H1 (cell line): ENCODE results near the gene SYNGR3. TPM values are rescaled to one million over a fixed set of nuclear protein-coding genes. Genes with fewer than 3 reads are reported as not detected.

Experiments used
- SUZ12 ChIP-seq: fragments of 200-600 bp; sonication (generic); IDR thresholded peaks from 2 replicates; pipeline ENCODE4 v1.6.1; 2012; ENCODE audit warnings: mild to moderate bottlenecking, inconsistent platforms, low read length, moderate library complexity, mixed read lengths
- polyA plus RNA-seq, 7 experiments: library from polyadenylated mRNA; depleted of rRNA in 3 of 7; stranded (reverse) in 5 of 7; unstranded in 2 of 7; fragments of >200 nt in 5 of 7; fragments of 200-250 nt in 2 of 7; gene quantifications; 1 replicate in 5 of 7; 2 replicates in 1 of 7; 4 replicates in 1 of 7; pipeline versions ENCODE4 v1.2.1 to v1.2.3, GENCODE V29; 2011 to 2013; ENCODE audit warnings: missing spikeins in 2 of 7, mixed read lengths in 2 of 7
- total RNA-seq: library from RNA; stranded (reverse); fragmentation: NEBNext Ultra II Directional; extraction: Animal tissue kit (Norgen Biotek cat#: 25700); gene quantifications from 2 replicates; pipeline ENCODE4 v1.2.1, GENCODE V29; 2021

Gene SYNGR3
- total and polyA plus RNA-seq, 2 of the 8 experiments (the other 6 are each of a cell fraction or from before 2014, with no cell fraction given) = 36.2 to 49.9 TPM

DNA sequence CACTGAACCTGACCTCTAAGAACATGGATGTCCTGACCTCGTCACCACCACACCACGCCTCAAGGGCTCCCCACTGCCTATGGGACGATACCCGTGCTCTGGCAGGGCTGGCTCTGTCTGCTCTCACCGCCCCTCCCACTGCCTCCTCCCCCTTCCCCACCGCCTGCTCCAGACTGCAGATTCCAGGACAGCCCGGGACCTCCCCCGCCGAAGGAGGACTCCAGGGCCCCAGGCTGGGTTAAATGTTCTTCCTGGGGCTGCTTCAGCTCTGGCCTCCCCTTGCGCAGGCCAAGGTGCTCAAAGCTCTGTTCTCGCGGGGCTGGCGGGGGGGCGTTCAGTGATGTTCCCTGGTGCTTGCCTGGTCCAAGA is 32.9 kb downstream of the SYNGR3 start (continued):
- no peak for TF ChIP-seq SUZ12
- TF ChIP-seq, all 59 proteins: peak for 6
